Stimulated activated CD4-positive, alpha-beta T cell treated with anti-CD3 and anti-CD28 coated beads, Interleukin-4, amount 100 ng/mL, for 1 hour (primary cell): Measurements from ENCODE around the gene STAG1.
"Not testable (repeated sequence)": the region's sequence is repeated elsewhere in the genome, so short reads cannot be mapped to it uniquely, and the experiment has no call there.

Experiments used
- DNase-seq: peaks from one replicate; pipeline ENCODE4 v3.0.0-alpha.2; 2020

Gene STAG1

GRCh38 chr3:136485777-136486176 is 266.4 kb downstream of the STAG1 start:
- no peak for DNase-seq

GRCh38 chr3:136476280-136476679 is 275.9 kb downstream of the STAG1 start:
- no peak for DNase-seq

- DNase-seq = not testable (repeated sequence)
Observed at GRCh38 chr3:136474876-136475275, 277.3 kb downstream of the STAG1 start.

GRCh38 chr3:136473716-136474326 is 278.4 kb downstream of the STAG1 start:
- DNase-seq = no peak

GRCh38 chr3:136465296-136465695 is 286.9 kb downstream of the STAG1 start:
- DNase-seq = no peak

GRCh38 chr3:136464502-136464901 is 287.7 kb downstream of the STAG1 start:
- DNase-seq = no peak

- no peak for DNase-seq
Observed at GRCh38 chr3:136463170-136463569, 289.0 kb downstream of the STAG1 start.

- DNase-seq = no peak
Observed at GRCh38 chr3:136457793-136458192, 294.4 kb downstream of the STAG1 start.

GRCh38 chr3:136456196-136456595 is 296.0 kb downstream of the STAG1 start:
- no peak for DNase-seq

- DNase-seq = no peak
Observed at GRCh38 chr3:136444581-136444980, 307.6 kb downstream of the STAG1 start.

- DNase-seq = no peak
Observed at GRCh38 chr3:136437043-136437442, 315.1 kb downstream of the STAG1 start.

GRCh38 chr3:136434429-136434828 is 317.7 kb downstream of the STAG1 start:
- DNase-seq = no peak

GRCh38 chr3:136432685-136433084 is 319.5 kb downstream of the STAG1 start:
- DNase-seq = no peak

- DNase-seq = no peak
Observed at GRCh38 chr3:136428167-136428566, 324.0 kb downstream of the STAG1 start.

- no peak for DNase-seq
Observed at GRCh38 chr3:136427236-136427635, 324.9 kb downstream of the STAG1 start.

- no peak for DNase-seq
Observed at GRCh38 chr3:136414476-136414875, 337.7 kb downstream of the STAG1 start.

GRCh38 chr3:136412307-136412706 is 339.9 kb downstream of the STAG1 start:
- no peak for DNase-seq

- no peak for DNase-seq
Observed at GRCh38 chr3:136409549-136409948, 342.6 kb downstream of the STAG1 start.

GRCh38 chr3:136404056-136404455 is 348.1 kb downstream of the STAG1 start:
- DNase-seq = no peak

GRCh38 chr3:136396916-136397315 is 355.3 kb downstream of the STAG1 start:
- no peak for DNase-seq

- DNase-seq = no peak
Observed at GRCh38 chr3:136390574-136390973, 361.6 kb downstream of the STAG1 start.

GRCh38 chr3:136387031-136387430 is 365.1 kb downstream of the STAG1 start:
- DNase-seq = no peak

GRCh38 chr3:136385457-136385856 is 366.7 kb downstream of the STAG1 start:
- DNase-seq = no peak

- DNase-seq = no peak
Observed at GRCh38 chr3:136381051-136381450, 371.1 kb downstream of the STAG1 start.

- DNase-seq = no peak
Observed at GRCh38 chr3:136380530-136380929, 371.6 kb downstream of the STAG1 start.

- no peak for DNase-seq
Observed at GRCh38 chr3:136378011-136378410, 374.2 kb downstream of the STAG1 start.
